Psoas muscle (tissue), 8 donors: Measurements from ENCODE around the gene HOXD1. TPM values are rescaled to one million over a fixed set of nuclear protein-coding genes. Genes with fewer than 3 reads are reported as not detected.

ENCODE experiments used
- ATAC-seq, 4 donors: fragments of 200-7000 bp; cut with Tn5 transposase; one replicate each; pipeline ENCODE4 v1.9.1; 2020; ENCODE audit warnings: moderate library complexity in 3 of 4, mild to moderate bottlenecking in 2 of 4
- DNase-seq, 2 donors: peaks; one replicate each; pipeline ENCODE4 v3.0.0-alpha.2; 2020
- H3K27ac ChIP-seq: fragments of 200-600 bp; one replicate; pipeline ENCODE4 v1.8.0; 2022
- H3K27me3 ChIP-seq, 3 donors: fragments of 200-600 bp in 1 of 3; one replicate each; pipeline versions ENCODE4 v1.6.1 to v1.8.0; 2013 to 2022; ENCODE audit warnings: low read length in 2 of 3, mild to moderate bottlenecking in 2 of 3, moderate library complexity in 1 of 3; ENCODE audit not compliant: insufficient read depth in 3 of 3
- H3K36me3 ChIP-seq, 2 donors: fragments of 200-600 bp in 1 of 2; one replicate each; pipeline versions ENCODE4 v1.6.1 to v1.8.0; 2013 to 2022; ENCODE audit warnings: low read depth in 1 of 2, mild to moderate bottlenecking in 1 of 2, moderate library complexity in 1 of 2; ENCODE audit not compliant: insufficient read depth in 1 of 2
- H3K4me1 ChIP-seq: fragments of 200-600 bp; one replicate; pipeline ENCODE4 v1.8.0; 2022
- H3K4me3 ChIP-seq: fragments of 200-600 bp; one replicate; pipeline ENCODE4 v1.8.0; 2022; ENCODE audit warnings: mild to moderate bottlenecking
- H3K9me3 ChIP-seq: fragments of 200-600 bp; one replicate; pipeline ENCODE4 v1.8.0; 2022
- WGBS, 3 donors: extraction: QIAGEN DNeasy Blood & Tissue Kit; methylation state at CpG; one replicate each; pipeline versions ENCODE4 v1.1.6 to v1.1.7; 2013; 5-methylcytosine and 5-hydroxymethylcytosine counted together
- intact Hi-C, 2 donors: fragments of 100-400 bp; cut with DNase I; formaldehyde crosslinking; loops; one replicate each; pipeline versions ENCODE4 v1.11.0 to v1.14.2; 2022
- polyA plus RNA-seq, 3 donors: library from polyadenylated mRNA; stranded (reverse); fragments of 200-250 nt; gene quantifications; one replicate each; pipeline ENCODE4 v1.2.3, GENCODE V29; 2013
- total RNA-seq, 4 donors: library from RNA; stranded (reverse); fragmentation: NEBNext Ultra II Directional in 2 of 4; extraction: Animal tissue kit (Norgen Biotek cat#: 25700) in 2 of 4; gene quantifications; one replicate each; pipeline versions ENCODE4 v1.2.1 to v1.2.4, GENCODE V29; 2021 to 2023
- TF ChIP-seq, protein P1 (sequence below): fragments of 200-600 bp; IDR thresholded peaks from one replicate; pipeline ENCODE4 v1.8.0; 2022; ENCODE audit warnings: antibody characterized with exemption
- donor health status: healthy with polysubstance abuse.
- donor health status: DM: no; HTN: no; CAD: no; lungs with moderate emphysema.
- donor health status: Bipolar disorder and iron deficiency.
- donor health status: healthy.
- donor health status: DM: yes; HTN: yes; CAD: no.
- donor health status: DM: no; HTN: no; CAD: no.
- donor health status: DM: no; HTN: no; CAD: no.
- donor health status: DM: yes; HTN: yes; CAD: no.

HOXD1 gene
- total and polyA plus RNA-seq, 7 donors: 0.12 to 0.79 (median 0.16) TPM; not detected in 3

DNA sequence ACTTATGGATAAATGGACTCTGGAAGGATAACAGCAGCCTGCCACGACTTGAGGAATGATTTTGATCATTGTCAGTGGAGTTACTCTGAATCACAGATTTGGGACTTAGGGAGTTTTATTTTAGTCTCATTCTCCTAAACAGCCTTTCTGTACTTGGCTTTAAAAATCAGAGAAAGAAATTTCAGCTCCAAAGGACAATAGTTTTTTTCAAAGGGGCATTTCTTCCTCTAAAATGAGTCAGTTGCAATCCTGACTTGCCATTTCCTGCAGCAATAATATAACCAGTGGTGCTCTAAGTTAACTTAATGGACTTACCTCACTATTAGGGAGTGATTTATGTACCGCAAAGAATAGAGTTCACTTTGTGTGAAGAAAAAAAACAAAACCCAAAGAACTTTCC, 45.7 kb downstream of the HOXD1 start:
- TF ChIP-seq, protein P1, sequence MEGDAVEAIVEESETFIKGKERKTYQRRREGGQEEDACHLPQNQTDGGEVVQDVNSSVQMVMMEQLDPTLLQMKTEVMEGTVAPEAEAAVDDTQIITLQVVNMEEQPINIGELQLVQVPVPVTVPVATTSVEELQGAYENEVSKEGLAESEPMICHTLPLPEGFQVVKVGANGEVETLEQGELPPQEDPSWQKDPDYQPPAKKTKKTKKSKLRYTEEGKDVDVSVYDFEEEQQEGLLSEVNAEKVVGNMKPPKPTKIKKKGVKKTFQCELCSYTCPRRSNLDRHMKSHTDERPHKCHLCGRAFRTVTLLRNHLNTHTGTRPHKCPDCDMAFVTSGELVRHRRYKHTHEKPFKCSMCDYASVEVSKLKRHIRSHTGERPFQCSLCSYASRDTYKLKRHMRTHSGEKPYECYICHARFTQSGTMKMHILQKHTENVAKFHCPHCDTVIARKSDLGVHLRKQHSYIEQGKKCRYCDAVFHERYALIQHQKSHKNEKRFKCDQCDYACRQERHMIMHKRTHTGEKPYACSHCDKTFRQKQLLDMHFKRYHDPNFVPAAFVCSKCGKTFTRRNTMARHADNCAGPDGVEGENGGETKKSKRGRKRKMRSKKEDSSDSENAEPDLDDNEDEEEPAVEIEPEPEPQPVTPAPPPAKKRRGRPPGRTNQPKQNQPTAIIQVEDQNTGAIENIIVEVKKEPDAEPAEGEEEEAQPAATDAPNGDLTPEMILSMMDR: no peak
- DNase-seq: no peak
- ATAC-seq: no peak
- no peaks in the 10 kb centered on the region for H3K9me3 ChIP-seq
- WGBS, 3 donors: 58 to 68% (median 60%) methylated on average over 2 of the region's 2 CpGs
- H3K4me1 ChIP-seq: no peaks in the 10 kb centered on the region
- no peak overlapping the region for H3K4me3 ChIP-seq
- no peak overlapping the region for H3K27ac ChIP-seq
- intact Hi-C loops: no loop called here
- no peaks in the 10 kb centered on the region for H3K36me3 ChIP-seq
- H3K27me3 ChIP-seq: peaks cover 0 to 3% (median 0%) of the 10 kb centered on the region in 3 donors

DNA sequence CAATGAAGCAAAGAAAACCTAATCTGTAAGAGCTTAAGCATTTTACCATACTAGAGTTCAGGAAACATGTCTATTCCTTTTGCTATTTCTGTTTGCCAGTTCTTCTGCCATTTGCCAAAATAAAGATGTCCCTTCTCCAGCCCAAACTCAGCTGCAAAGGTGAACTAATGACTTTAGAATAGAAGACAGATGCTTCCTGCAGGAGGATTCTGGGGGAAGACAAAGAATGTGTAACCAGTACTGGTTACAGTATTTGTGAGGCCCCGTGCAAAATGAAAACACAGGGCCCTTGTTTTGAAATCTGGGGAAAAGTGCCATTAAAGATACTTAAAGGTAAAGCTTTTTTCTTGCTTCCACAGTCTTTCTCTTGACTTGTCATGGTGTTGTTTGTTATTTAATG, 46.5 kb downstream of the HOXD1 start:
- DNase-seq: no peak
- Histone ChIP-seq H3K36me3 (no peaks in the 10 kb centered on the region), H3K4me1 (no peaks in the 10 kb centered on the region), H3K9me3 (no peaks in the 10 kb centered on the region), H3K27ac (no peak overlapping the region), H3K27me3 (peaks cover 0 to 3% (median 0%) of the 10 kb centered on the region in 3 donors), H3K4me3 (no peak overlapping the region)
- WGBS, 3 donors: 11 to 14% (median 14%) methylated on average over 1 of the region's 1 CpG
- intact Hi-C loops: no loop called here
- TF ChIP-seq, protein P1: no peak
- ATAC-seq: no peak

DNA sequence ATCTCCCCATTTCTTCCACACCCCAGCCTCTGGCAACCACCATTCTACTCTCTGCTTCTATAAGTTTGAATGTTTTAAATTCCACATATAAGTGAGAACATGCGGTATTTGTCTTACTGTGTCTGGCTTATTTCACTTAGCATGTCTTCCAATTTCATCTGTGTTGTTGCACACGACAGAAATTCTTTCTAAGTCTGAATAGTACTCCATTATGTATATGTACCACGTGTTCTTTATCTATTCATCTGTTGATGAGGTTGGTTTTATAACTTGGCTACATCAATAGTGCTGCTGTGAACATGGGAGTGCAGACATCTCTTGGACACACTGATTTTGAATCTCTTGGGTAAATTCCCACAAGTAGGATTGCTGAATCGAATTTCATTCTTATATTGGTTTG, 49.0 kb downstream of the HOXD1 start:
- Histone ChIP-seq H3K4me1 (no peaks in the 10 kb centered on the region), H3K36me3 (no peaks in the 10 kb centered on the region), H3K27ac (no peak overlapping the region), H3K4me3 (no peak overlapping the region), H3K27me3 (peaks cover 0 to 3% (median 2%) of the 10 kb centered on the region in 3 donors), H3K9me3 (no peaks in the 10 kb centered on the region)
- intact Hi-C loops: no loop called here
- no peak for DNase-seq
- 65 to 73% (median 69%) methylated on average over 4 of the region's 4 CpGs for WGBS, 3 donors
- TF ChIP-seq, protein P1: no peak
- ATAC-seq: no peak

DNA sequence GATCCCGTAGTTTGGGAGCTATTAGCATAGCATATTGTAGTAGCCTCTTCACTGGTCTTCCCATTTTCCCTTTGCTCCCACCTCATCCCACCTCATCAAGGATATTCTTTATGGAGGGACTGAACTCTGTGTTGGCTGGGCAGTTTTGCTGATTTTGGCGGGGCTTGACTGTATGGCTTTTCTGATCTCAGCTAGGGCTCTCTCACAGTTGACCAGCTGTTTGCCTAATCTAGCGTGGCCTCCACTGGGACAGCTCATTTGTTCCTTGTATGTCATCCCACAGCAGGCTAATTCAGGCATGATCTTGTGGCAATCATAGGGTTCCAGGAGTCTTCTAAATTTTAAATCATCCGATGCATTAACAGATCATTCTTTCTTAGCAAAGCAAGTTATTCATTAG, 50.6 kb downstream of the HOXD1 start:
- Histone ChIP-seq H3K27me3 (peaks cover 0 to 3% (median 2%) of the 10 kb centered on the region in 3 donors), H3K27ac (no peak overlapping the region), H3K4me1 (no peaks in the 10 kb centered on the region), H3K4me3 (no peak overlapping the region), H3K9me3 (no peaks in the 10 kb centered on the region), H3K36me3 (no peaks in the 10 kb centered on the region)
- TF ChIP-seq, protein P1: no peak
- WGBS, 3 donors: 29 to 50% (median 31%) methylated on average over 4 of the region's 4 CpGs
- ATAC-seq: no peak
- intact Hi-C loops: no loop called here
- no peak for DNase-seq

DNA sequence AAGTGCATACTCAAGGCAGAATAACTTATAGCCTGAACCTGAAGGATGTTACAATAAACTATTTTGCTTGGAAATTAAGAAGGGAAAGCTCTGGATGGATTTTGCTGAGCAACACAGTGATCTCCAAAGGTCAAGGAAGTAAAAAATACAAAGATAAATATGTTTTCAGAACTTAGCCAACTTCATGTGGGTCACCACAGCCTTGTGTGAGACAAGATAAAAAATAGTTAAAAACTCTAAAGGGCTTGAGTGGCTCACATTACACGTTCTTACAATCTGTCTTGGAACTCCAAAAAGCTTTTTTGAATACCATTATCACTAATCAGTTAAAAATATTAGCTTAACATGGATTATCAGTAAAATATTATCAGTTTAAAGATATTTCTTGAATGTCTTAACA, 51.8 kb downstream of the HOXD1 start:
- ATAC-seq (no peak), DNase-seq (no peak)
- H3K4me3 ChIP-seq: no peak overlapping the region
- TF ChIP-seq, protein P1: no peak
- no peaks in the 10 kb centered on the region for H3K9me3 ChIP-seq
- H3K4me1 ChIP-seq: no peaks in the 10 kb centered on the region
- H3K36me3 ChIP-seq: no peaks in the 10 kb centered on the region
- intact Hi-C loops: no loop called here
- peaks cover 0 to 12% (median 2%) of the 10 kb centered on the region in 3 donors for H3K27me3 ChIP-seq
- 42 to 59% (median 48%) methylated on average over 1 of the region's 1 CpG for WGBS, 3 donors
- H3K27ac ChIP-seq: no peak overlapping the region
